ENCODE measurements around the gene C1QTNF8.

C1QTNF8 gene

GRCh38 chr16:1049113-1049975 is 46.7 kb downstream of the C1QTNF8 start:
- Histone ChIP-seq H3K9ac (ENCODE audit: low read depth, low read length) (no peak overlapping the region), H3K9me3 (ENCODE audit: control insufficient read depth, insufficient read depth, low read length) (no peaks in the 10 kb centered on the region), H3K36me3 (ENCODE audit: control insufficient read depth, insufficient read depth, low read length) (no peaks in the 10 kb centered on the region), H3K27me3 (ENCODE audit: control insufficient read depth, insufficient read depth, low read length) (no peaks in the 10 kb centered on the region), H3K4me3 (ENCODE audit: low read depth, low read length) (no peak overlapping the region), H3K4me1 (ENCODE audit: control insufficient read depth, insufficient read depth, low read length) (no peaks in the 10 kb centered on the region)

DNA sequence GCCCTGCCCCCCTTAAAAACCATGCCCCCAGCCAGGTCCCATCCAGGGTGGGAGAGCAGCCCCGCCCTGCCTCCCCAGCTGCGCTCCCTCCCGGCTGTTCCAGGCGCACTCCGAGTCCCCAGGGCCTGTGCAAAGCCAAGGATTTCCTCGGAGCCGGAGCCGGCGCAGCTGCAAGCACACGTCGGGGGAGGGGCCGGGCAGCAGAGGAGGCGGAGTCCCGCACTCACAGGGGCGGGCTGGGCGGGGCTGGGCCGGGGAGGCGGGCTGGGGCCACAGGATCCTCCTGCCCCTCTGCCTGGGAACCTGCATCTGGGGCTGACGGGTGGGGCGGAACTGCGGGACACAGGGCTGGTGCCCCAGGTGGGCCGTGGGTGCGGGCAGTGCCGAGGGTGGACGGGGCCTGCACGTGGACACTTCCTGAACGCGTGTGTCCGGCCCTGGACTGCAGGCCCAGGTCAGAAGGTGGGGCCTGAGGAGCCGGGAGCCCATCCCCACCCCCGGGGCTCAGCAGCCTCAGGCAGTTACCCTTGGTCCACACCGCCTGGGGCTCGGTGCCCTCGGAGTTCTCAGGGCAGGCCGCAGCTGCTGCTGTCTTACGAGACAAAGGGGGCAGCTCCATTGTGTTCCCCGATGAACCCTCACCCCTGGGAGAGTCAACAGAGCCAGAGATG is 47.5 kb downstream of the C1QTNF8 start:
- Histone ChIP-seq H3K36me3 (ENCODE audit: control insufficient read depth, insufficient read depth, low read length) (no peaks in the 10 kb centered on the region), H3K4me3 (ENCODE audit: low read depth, low read length) (no peak overlapping the region), H3K9me3 (ENCODE audit: control insufficient read depth, insufficient read depth, low read length) (no peaks in the 10 kb centered on the region), H3K9ac (ENCODE audit: low read depth, low read length) (no peak overlapping the region), H3K4me1 (ENCODE audit: control insufficient read depth, insufficient read depth, low read length) (no peaks in the 10 kb centered on the region), H3K27me3 (ENCODE audit: control insufficient read depth, insufficient read depth, low read length) (no peaks in the 10 kb centered on the region)

DNA sequence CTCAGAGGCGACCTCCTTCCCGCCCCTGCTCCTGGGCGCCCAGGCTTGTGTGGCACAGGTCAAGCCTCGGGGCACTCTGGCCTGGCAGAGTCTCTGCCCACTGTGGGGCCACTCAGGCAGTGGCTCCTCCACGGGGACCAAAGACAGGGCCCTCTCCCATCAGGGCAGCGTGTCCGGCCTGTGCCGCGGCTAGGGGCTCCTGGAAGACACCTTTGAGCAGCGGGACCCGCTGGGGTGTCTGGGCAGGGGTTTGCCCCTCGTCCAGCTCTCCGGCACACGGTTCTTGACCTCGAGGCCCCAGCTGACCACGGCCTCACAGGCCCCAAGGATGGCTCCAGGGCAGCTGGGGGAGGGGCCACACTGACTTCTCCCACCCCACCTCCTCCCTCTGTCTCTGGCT is 48.2 kb downstream of the C1QTNF8 start:
- no peaks in the 10 kb centered on the region for H3K9me3 ChIP-seq (ENCODE audit: control insufficient read depth, insufficient read depth, low read length)
- no peaks in the 10 kb centered on the region for H3K4me1 ChIP-seq (ENCODE audit: control insufficient read depth, insufficient read depth, low read length)
- no peaks in the 10 kb centered on the region for H3K36me3 ChIP-seq (ENCODE audit: control insufficient read depth, insufficient read depth, low read length)
- no peak overlapping the region for H3K4me3 ChIP-seq (ENCODE audit: low read depth, low read length)
- H3K9ac ChIP-seq (ENCODE audit: low read depth, low read length) = no peak overlapping the region
- H3K27me3 ChIP-seq (ENCODE audit: control insufficient read depth, insufficient read depth, low read length) = no peaks in the 10 kb centered on the region

GRCh38 chr16:1047123-1047522 is 48.9 kb downstream of the C1QTNF8 start:
- Histone ChIP-seq H3K9me3 (ENCODE audit: control insufficient read depth, insufficient read depth, low read length) (no peaks in the 10 kb centered on the region), H3K4me3 (ENCODE audit: low read depth, low read length) (no peak overlapping the region), H3K27me3 (ENCODE audit: control insufficient read depth, insufficient read depth, low read length) (no peaks in the 10 kb centered on the region), H3K9ac (ENCODE audit: low read depth, low read length) (no peak overlapping the region), H3K4me1 (ENCODE audit: control insufficient read depth, insufficient read depth, low read length) (no peaks in the 10 kb centered on the region), H3K36me3 (ENCODE audit: control insufficient read depth, insufficient read depth, low read length) (no peaks in the 10 kb centered on the region)

DNA sequence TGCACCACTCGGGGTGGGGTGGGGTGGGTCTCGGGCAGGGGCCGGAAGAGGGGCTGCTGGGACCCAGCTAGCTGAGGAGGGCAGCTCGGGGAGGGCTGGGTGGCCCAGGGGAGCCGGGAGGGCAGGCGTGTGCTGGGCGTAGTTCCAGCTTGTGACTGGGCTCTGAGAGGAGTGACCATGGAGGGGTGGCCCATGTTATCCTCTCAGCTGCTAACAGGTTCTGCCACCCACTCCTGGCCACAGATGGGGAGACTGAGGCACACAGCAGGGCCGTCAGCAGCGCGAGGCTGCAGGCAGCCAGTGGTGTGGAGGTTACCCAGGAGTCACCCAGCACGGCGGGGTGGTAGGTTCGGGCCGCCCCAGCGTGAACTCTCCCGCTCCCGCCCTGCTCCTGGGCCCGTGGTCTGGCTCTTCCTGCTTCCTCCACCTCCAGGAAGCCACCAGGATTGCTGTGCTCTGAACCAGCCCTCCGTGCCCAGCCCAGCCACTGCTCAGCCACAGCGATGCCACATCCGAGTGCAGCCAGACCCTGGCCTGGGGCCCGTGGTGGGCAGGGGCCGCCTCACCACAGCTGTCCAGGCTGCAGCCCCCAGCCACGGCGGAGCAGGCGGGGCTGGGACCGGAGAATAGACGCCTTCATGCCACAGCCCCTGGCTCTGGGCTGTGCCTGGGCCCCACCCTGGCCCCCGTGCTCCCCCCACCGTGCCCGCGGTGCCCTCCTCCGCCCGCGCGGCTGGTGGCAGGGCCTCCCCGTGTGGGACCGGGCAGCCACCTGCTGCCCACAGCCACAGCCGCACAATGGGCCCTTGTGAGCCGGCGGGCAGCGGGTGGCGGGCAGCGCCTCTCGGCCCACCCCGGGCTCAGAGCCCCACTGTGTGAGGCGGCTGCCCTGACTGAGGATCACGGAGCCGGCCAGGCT is 49.8 kb downstream of the C1QTNF8 start:
- no peaks in the 10 kb centered on the region for H3K4me1 ChIP-seq (ENCODE audit: control insufficient read depth, insufficient read depth, low read length)
- no peaks in the 10 kb centered on the region for H3K27me3 ChIP-seq (ENCODE audit: control insufficient read depth, insufficient read depth, low read length)
- H3K9ac ChIP-seq (ENCODE audit: low read depth, low read length) = no peak overlapping the region

GRCh38 chr16:1045310-1045992 is 50.6 kb downstream of the C1QTNF8 start:
- Histone ChIP-seq H3K9me3 (ENCODE audit: control insufficient read depth, insufficient read depth, low read length) (no peaks in the 10 kb centered on the region), H3K9ac (ENCODE audit: low read depth, low read length) (no peak overlapping the region), H3K36me3 (ENCODE audit: control insufficient read depth, insufficient read depth, low read length) (no peaks in the 10 kb centered on the region), H3K4me3 (ENCODE audit: low read depth, low read length) (no peak overlapping the region), H3K4me1 (ENCODE audit: control insufficient read depth, insufficient read depth, low read length) (no peaks in the 10 kb centered on the region), H3K27me3 (ENCODE audit: control insufficient read depth, insufficient read depth, low read length) (no peaks in the 10 kb centered on the region)

More for the DNA sequence above, 49.8 kb downstream of the C1QTNF8 start:
- Histone ChIP-seq H3K36me3 (ENCODE audit: control insufficient read depth, insufficient read depth, low read length) (no peaks in the 10 kb centered on the region), H3K4me3 (ENCODE audit: low read depth, low read length) (no peak overlapping the region), H3K9me3 (ENCODE audit: control insufficient read depth, insufficient read depth, low read length) (no peaks in the 10 kb centered on the region)

GRCh38 chr16:1044460-1045309 is 51.4 kb downstream of the C1QTNF8 start:
- no peaks in the 10 kb centered on the region for H3K36me3 ChIP-seq (ENCODE audit: control insufficient read depth, insufficient read depth, low read length)
- H3K4me3 ChIP-seq (ENCODE audit: low read depth, low read length) = no peak overlapping the region
- no peak overlapping the region for H3K9ac ChIP-seq (ENCODE audit: low read depth, low read length)
- no peaks in the 10 kb centered on the region for H3K4me1 ChIP-seq (ENCODE audit: control insufficient read depth, insufficient read depth, low read length)
- H3K9me3 ChIP-seq (ENCODE audit: control insufficient read depth, insufficient read depth, low read length) = no peaks in the 10 kb centered on the region
- no peaks in the 10 kb centered on the region for H3K27me3 ChIP-seq (ENCODE audit: control insufficient read depth, insufficient read depth, low read length)

- Histone ChIP-seq H3K27me3 (ENCODE audit: control insufficient read depth, insufficient read depth, low read length) (no peaks in the 10 kb centered on the region), H3K4me3 (ENCODE audit: low read depth, low read length) (no peak overlapping the region), H3K36me3 (ENCODE audit: control insufficient read depth, insufficient read depth, low read length) (no peaks in the 10 kb centered on the region), H3K9me3 (ENCODE audit: control insufficient read depth, insufficient read depth, low read length) (no peaks in the 10 kb centered on the region), H3K9ac (ENCODE audit: low read depth, low read length) (no peak overlapping the region), H3K4me1 (ENCODE audit: control insufficient read depth, insufficient read depth, low read length) (no peaks in the 10 kb centered on the region)
Observed at GRCh38 chr16:1043881-1044451, 52.1 kb downstream of the C1QTNF8 start.

GRCh38 chr16:1042866-1043265 is 53.2 kb downstream of the C1QTNF8 start:
- H3K4me3 ChIP-seq (ENCODE audit: low read depth, low read length) = no peak overlapping the region
- H3K27me3 ChIP-seq (ENCODE audit: control insufficient read depth, insufficient read depth, low read length) = no peaks in the 10 kb centered on the region
- no peaks in the 10 kb centered on the region for H3K36me3 ChIP-seq (ENCODE audit: control insufficient read depth, insufficient read depth, low read length)
- no peaks in the 10 kb centered on the region for H3K4me1 ChIP-seq (ENCODE audit: control insufficient read depth, insufficient read depth, low read length)
- no peaks in the 10 kb centered on the region for H3K9me3 ChIP-seq (ENCODE audit: control insufficient read depth, insufficient read depth, low read length)
- no peak overlapping the region for H3K9ac ChIP-seq (ENCODE audit: low read depth, low read length)

GRCh38 chr16:1042049-1042744 is 53.8 kb downstream of the C1QTNF8 start:
- Histone ChIP-seq H3K9me3 (ENCODE audit: control insufficient read depth, insufficient read depth, low read length) (no peaks in the 10 kb centered on the region), H3K36me3 (ENCODE audit: control insufficient read depth, insufficient read depth, low read length) (no peaks in the 10 kb centered on the region), H3K9ac (ENCODE audit: low read depth, low read length) (no peak overlapping the region), H3K27me3 (ENCODE audit: control insufficient read depth, insufficient read depth, low read length) (no peaks in the 10 kb centered on the region), H3K4me1 (ENCODE audit: control insufficient read depth, insufficient read depth, low read length) (no peaks in the 10 kb centered on the region), H3K4me3 (ENCODE audit: low read depth, low read length) (no peak overlapping the region)
